Measurements from ENCODE around the gene CEACAM1.

DNA sequence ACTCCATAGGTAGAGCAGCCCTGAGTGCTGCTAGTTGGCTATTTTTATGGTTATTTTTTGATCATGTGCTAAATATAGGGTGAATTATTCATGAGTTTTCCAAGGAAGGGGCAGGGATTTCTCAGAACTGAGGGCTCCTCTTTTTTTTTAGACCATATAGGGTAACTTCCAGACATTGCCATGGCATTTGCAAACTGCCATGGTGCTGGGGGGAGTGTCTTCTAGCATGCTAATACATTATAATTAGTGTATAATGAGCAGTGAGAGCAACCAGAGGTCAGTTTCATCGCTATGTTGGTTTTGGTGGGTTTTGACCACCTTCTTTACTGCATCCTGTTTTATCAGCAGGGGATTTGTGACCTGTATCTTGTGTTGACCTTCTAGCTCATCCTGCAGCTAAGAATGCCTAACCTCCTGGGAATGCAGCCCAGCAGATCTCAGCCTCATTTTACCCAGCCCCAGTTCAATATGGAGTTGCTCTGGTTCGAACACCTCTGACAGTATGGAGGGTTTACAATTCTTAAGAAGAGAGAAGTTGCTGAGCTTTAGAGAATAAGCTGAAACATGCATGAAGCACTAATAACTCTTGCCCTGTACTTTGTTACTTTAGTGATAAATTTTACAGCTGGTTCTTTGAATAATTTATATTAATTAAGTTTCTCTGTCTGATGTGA is 31.7 kb downstream of the CEACAM1 start:
- TF ChIP-seq, protein P1, sequence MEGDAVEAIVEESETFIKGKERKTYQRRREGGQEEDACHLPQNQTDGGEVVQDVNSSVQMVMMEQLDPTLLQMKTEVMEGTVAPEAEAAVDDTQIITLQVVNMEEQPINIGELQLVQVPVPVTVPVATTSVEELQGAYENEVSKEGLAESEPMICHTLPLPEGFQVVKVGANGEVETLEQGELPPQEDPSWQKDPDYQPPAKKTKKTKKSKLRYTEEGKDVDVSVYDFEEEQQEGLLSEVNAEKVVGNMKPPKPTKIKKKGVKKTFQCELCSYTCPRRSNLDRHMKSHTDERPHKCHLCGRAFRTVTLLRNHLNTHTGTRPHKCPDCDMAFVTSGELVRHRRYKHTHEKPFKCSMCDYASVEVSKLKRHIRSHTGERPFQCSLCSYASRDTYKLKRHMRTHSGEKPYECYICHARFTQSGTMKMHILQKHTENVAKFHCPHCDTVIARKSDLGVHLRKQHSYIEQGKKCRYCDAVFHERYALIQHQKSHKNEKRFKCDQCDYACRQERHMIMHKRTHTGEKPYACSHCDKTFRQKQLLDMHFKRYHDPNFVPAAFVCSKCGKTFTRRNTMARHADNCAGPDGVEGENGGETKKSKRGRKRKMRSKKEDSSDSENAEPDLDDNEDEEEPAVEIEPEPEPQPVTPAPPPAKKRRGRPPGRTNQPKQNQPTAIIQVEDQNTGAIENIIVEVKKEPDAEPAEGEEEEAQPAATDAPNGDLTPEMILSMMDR (conservative IDR thresholded peaks at IDR 0.05; ENCODE audit: low read length), result no peak
- TF ChIP-seq EZH2phosphoT487 (IDR thresholded peaks at IDR 0.05; ENCODE audit: borderline replicate concordance), result no peak
